HG03460 (cell line): ENCODE measurements around the gene EIF2B4.
"Not testable (repeated sequence)": the region's sequence is repeated elsewhere in the genome, so short reads cannot be mapped to it uniquely, and the experiment has no call there.

Experiments used
- ATAC-seq: cut with Tn5 transposase; IDR thresholded peaks from one replicate; pipeline ENCODE4 v1.9.1; 2021; ENCODE audit not compliant: unreplicated experiment

EIF2B4 gene

GRCh38 chr2:27350106-27350693 lies 19.9 kb downstream of the EIF2B4 start:
- no peak for ATAC-seq

DNA sequence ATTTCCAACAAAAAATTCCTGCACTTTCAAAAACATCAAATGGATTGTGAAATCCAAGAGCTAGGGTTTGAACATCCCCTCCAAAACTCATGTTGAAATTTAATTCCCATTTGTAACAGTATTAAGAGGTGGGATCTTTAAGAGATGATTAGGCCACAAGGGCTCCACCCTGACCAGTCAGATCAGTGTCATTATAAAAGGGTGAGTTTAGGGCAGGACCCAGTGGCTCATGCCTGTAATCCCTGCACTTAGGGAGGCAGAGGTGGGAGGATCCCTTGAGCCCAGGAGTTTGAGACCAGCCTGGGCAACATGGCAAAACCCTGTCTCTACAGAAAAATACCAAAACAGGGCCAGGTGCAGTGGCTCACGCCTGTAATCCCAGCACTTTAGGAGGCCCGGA lies 22.5 kb downstream of the EIF2B4 start:
- ATAC-seq, result no peak

- no peak for ATAC-seq
Measured at GRCh38 chr2:27336173-27336572, 34.0 kb downstream of the EIF2B4 start.

GRCh38 chr2:27335311-27335710 lies 34.8 kb downstream of the EIF2B4 start:
- ATAC-seq, result no peak

- no peak for ATAC-seq
Measured at GRCh38 chr2:27324720-27325119, 45.4 kb downstream of the EIF2B4 start.

DNA sequence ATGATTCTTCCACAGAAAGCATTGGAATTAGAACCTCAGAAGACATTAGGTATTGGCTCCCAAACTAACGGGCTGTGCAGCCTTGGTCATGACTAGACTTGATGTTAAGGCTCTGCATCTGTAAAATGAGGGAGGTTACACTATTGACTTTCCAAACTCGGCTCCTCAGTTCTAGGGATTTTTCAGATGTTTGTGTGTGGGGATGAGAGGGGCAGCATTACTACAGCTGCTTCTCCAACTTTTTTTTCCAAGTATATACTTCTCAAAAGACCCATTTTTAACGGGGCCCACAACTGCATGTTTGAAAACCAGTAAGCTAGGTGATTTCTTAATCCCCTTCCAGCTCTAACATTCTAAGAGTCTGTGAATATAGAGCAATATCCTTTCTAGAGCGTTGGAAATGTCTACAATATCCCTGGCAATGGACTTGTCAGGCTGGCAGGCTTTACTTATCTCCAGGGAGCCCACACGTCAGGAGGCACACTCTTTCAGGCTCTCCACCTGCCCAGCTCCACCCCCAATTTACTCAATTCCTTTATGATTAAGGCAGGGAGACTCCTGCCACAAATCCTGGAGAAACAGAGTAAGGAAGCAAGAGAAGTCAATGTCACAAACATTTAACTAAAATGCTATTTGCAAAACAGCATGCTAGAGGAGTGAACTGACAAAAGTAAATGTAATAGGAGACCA lies 46.4 kb downstream of the EIF2B4 start:
- ATAC-seq, result no peak

GRCh38 chr2:27322766-27323595 lies 47.2 kb downstream of the EIF2B4 start, which contains the start of gene MPV17:
MPV17 (minus strand) TSS chr2:27323097; CDS start chr2:27322517, 580 bp downstream.
- peak; percentile 94 for ATAC-seq

GRCh38 chr2:27322301-27322765 lies 47.8 kb downstream of the EIF2B4 start:
- no peak for ATAC-seq

- no peak for ATAC-seq
Measured at GRCh38 chr2:27320958-27321543, 49.1 kb downstream of the EIF2B4 start.

- ATAC-seq, result not testable (repeated sequence)
Measured at GRCh38 chr2:27319839-27320238, 50.3 kb downstream of the EIF2B4 start.

DNA sequence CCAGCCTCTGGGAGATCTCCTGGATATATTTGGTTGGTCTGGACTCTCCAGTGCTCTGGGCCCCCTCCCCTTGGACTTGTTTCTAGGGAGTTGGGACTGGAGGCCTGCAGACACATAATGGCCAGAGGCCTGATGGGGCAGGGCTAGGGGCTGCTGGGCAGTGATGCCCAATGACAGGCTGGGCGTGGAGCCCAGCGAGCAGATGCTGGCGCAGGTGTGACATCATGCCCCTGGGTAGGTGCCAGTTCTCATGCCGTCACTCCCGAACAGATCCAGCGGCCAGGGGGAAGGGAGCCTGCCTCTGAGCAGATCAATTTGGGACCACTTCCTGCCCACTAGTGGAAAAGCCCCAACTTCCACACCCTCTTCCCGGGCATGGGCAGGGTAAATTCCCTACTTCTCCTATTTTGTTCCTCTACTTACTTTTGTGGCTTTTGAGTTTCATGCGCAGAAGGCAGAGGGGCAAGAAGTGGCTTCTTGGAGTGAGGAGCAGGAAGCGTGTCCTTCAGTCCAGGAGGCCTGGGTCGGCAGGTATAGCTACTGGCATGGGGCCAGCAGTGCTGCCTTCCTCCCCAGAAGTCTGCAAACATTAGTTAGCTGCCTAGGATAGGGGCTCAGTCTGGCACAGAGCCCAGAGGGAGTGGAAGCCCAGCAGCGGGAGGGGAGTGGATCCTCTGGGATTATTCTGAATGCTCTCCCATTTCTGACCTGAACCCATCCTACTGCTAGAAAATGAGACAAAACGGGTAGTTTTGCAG lies 53.3 kb downstream of the EIF2B4 start:
- ATAC-seq, result no peak

- no peak for ATAC-seq
Measured at GRCh38 chr2:27315122-27315521, 55.0 kb downstream of the EIF2B4 start.

- no peak for ATAC-seq
Measured at GRCh38 chr2:27314709-27315108, 55.4 kb downstream of the EIF2B4 start.
